DMS 273 (cell line): Measurements from ENCODE around the gene PXN.
"Not testable (repeated sequence)": the region's sequence is repeated elsewhere in the genome, so short reads cannot be mapped to it uniquely, and the experiment has no call there.

Experiments used
- DNase-seq: peaks from one replicate; lab custom pipeline; 2025; ENCODE audit not compliant: unreplicated experiment; lab: John Stamatoyannopoulos, UW

The PXN gene

DNA sequence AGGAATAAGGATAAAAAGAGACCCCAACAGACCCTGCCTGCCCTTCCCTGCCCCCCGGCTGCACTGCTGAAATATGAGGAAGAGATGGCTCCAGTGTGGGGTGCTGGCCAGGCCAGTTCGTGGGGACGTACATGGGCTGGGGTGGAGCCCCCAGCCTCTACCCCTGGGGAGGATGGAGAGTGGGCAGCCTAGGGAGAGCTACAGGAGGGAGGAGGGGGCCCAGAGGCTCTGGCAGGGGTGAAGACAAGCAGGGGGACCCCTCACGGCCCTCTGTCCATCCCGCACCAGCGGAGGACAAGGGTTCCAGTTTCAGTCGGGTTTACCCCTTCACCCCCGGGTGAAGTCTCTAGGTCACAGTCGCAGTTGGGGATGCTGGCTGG, 53.6 kb downstream of the PXN start:
- no peak for DNase-seq

DNA sequence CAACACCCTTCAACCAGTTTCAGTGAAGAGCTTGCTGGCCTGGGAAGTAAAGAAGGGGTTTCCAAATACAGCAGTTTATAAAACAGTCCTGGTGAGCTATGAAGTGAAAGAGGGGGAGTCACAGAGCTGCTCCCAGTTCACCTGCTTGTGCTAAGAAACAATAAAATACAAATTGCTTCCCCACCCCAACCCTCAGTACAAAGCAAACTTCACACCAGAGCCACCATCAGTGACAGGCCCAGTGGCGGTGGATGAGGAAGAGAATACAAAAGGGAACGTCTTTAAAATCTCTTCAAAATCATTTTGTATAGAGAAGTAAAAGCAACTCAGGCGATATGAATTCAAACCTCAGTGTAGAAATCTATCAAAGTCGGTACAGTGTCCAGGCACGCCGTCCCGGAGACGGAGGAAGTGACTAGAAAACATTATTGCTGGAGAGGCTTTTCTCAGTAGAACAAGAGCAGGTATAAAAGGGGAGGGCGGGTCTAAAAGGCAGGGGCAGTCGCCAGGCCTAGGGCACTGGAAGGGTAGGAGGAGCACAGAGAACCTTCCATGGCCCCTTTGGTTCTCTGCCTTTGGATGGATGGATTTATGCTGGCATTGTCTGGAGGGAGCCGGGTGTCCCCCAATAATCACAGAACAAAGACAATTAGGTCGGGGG, 54.2 kb downstream of the PXN start:
- DNase-seq, result no peak

DNA sequence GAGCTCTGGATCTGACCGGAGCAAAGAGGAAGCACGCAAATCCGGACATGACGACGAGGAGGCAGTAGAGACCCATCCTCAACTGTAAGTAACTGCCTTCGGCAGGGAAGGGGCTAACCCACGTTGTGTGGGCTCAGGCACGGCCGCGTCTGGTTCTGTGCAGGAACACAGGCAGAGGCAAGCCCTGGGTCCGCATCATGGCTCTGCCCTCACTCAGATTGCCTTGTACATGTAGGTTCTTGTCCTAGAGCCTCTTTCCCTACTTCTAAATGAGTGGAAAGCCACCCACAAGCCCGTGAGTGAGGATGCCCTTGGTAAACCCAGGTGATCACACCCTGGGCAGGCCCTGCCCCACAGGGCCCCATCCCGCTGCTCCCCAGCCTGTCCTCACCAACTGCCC, 55.7 kb downstream of the PXN start:
- no peak for DNase-seq

GRCh38 chr12:120207227-120207626, 58.3 kb downstream of the PXN start:
- DNase-seq, result no peak

DNA sequence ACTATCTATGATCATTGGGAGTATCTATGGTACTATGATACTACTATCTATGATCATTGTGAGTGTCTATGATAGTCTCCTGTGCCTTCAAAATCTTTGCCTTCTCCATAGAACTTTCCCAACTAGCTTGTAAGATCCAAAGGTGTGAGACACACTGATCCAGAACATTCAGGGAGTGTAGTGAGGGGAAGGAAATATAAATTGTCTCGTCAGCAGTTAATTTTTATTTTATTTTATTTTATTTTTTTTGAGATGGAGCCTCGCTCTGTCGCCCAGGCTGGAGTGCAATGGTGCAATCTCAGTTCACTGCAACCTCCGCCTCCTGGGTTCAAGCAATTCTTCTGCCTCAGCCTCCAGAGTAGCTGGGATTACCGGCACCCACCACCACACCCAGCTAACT, 58.7 kb downstream of the PXN start:
- not testable (repeated sequence) for DNase-seq

GRCh38 chr12:120206228-120206627, 59.3 kb downstream of the PXN start:
- DNase-seq, result no peak

DNA sequence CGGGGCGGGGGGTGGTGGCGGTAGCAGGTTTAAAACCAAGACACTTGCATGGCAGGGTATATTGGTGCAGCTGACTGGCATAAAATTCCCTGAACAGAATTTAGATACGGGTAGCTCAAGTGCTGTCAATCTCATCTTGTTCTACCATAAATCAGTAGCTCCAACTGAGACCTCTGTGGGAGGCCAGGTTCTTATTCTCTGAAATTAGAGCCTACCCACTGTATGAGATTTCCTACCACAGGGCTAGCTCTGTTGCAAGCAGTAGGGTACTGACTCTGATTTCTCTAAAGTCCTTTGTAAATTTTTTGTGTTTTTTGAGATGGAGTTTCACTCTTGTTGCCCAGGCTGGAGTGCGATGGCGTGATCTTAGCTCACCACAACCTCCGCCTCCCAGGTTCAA, 61.4 kb downstream of the PXN start:
- no peak for DNase-seq

DNA sequence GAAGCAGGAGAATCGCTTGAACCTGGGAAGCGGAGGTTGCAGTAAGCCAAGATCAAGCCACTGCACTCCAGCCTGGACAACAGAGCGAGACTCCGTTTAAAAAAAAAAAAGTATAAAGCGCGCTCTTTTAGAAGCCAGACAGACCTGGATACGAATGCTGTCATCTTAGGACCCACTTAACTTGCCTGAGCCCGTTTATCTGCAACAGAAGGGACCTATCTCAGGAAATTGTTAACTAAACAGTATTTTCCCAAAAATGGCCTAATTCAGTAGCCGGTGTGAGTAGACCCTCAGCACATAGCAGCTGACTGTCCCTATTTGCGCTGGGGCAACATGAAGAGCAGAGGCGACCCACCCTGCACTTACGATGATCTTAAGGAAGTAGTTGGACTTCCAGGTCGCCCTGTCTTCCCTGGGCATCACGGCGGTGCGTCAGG, 65.1 kb downstream of the PXN start:
- no peak for DNase-seq

DNA sequence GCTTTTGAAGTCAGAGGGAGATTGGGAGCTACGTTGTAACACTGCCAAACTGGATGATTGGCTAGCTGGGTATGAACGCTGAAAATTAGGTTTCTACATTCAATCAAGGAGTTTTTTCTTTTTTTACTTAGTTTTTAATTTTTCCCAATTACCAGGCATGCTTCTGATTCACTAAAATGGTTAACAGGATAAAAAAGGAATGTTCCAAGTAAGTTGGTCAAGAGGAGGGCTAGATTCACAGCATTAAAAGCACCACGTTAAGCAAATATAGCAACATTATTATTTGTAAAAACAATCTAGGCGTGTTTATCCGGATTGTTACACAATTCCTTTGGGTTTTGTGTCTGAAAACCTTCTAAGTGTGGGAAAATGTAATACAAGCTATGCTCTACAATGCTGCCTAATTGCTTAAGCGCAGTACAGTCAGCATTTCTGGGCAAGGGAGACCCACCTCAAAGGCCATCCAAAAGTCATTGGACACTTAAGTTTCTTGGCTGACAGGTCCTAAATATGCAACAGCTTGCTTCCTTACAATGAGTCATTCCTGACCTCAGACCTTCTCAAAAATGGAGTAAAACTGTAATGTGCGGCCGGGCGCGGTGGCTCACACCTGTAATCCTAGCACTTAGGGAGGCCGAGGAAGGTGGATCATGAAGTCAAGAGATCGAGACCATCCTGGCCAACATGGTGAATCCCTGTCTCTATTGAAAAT, 65.8 kb downstream of the PXN start:
- peak; percentile 34 for DNase-seq

GRCh38 chr12:120199025-120199424, 66.5 kb downstream of the PXN start:
- DNase-seq, result no peak

DNA sequence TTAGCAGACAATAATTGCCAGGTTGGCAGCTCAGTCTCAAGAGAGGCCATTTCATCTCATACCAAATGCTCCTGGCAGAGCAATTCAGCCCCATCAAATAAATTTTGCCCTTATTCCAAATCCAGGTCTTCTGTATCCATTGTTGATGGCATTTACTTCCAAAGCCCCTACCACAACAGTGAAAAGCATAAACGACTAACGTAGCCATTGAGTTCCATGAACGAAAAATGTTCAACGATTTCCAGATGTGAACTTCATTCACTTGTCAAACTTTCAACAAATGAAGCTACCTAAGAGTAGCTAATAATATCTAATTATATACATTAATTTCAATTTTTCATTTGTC, 68.0 kb downstream of the PXN start:
- DNase-seq, result no peak

- DNase-seq, result peak; percentile 47
Observed at GRCh38 chr12:120196817-120197541, 68.6 kb downstream of the PXN start.

GRCh38 chr12:120196363-120196762, 69.2 kb downstream of the PXN start:
- DNase-seq, result peak; percentile 52

- peak; percentile 89 for DNase-seq
Observed at GRCh38 chr12:120194534-120195395, 70.8 kb downstream of the PXN start, which contains the start of gene GCN1. TSS of gene GCN1 (minus strand) at chr12:120194715. CDS start at chr12:120194697, 18 bp downstream.

- no peak for DNase-seq
Observed at GRCh38 chr12:120194226-120194533, 71.3 kb downstream of the PXN start.

- DNase-seq, result not testable (repeated sequence)
Observed at GRCh38 chr12:120193286-120193685, 72.2 kb downstream of the PXN start.

DNA sequence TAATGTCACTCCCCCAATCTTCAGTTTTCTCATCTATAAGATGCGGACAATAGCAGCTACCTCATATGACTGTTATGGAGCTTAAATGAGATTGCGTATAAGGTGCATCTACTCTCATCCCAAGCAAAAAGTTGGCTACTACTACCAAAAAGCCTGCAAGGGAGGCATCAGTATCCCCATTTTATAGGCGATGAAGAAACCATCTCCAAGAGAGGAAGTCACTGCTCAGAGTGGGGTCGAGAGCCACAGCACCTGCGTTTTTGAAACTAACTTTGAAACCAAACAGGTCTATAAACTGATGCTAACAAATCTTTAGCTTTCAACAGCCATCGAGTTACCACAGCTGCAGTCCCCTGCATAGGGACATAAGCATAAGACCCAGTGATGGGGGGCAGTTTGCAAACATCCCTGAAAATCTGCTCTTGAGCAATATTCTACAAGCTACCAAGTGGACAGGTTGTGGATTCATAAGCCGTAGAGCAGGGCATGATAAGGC, 74.5 kb downstream of the PXN start:
- DNase-seq, result no peak

DNA sequence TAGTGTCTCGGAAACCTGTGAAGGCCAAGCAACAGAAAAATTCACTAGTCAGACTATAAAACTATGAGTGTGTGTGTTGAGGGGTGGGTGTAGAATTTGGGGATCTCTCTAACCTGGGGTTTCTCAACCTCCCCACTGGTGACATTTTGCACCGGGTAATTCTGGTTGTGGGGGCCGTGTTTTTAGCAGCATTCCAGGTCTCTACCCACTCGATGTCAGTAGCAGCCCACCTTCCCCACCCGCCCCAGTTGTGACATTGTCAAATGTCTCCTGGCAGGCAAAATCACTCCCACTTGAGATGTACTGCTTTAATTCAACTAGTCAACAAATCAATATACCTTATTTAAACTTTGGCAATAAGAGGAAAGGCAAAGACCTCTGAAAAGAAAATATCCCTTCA, 75.1 kb downstream of the PXN start:
- no peak for DNase-seq

DNA sequence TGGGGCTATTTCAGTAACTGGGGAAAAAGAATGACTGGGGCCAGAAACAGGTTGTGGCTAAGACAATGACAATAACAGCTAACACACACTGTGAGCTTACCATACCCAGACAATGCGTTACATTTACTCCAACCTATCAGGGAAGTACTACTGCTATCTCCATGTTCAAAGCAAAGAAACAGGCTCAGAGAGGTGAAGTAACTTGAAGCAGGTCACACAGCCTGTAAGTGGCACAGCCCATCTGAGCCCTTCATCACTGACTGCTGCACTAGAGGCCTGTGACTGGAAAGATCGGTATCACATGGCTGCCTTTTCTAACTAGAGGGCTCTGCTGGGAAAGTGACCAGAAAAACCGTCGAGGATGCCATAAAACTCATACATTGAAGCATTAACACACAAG, 78.9 kb downstream of the PXN start:
- no peak for DNase-seq

- no peak for DNase-seq
Observed at GRCh38 chr12:120183211-120183631, 82.3 kb downstream of the PXN start.

DNA sequence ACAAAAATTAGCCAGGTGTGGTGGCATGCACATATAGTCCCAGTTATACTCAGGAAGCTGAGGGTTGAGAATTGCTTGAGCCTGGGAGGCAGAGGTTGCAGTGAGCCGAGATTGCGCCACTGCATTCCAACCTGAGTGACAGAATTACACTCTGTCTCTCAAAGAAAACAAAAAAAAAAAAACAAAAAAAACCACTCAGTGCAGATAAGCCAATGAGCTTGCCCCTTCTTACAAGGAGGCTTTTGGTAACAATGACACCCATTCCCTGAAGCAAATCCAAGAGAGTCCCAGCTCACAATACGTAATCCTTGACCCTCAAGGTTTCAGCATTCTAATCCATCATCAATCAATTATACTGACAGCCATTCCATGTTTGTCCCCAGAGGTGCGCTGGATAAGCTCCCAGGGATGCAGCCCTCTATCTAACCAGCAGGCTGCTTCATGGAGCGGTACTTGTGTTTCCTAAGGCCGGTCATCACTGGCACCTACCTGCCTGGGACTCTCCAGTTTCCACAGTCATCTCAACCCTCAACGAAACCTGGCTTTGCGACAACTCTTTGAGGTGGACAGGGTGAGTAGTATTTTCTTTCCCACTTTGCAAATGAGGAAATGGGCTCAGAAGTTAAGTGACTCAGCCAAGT, 83.4 kb downstream of the PXN start:
- DNase-seq, result no peak
